GM18951 (cell line): ENCODE results near the gene IFI27.

Source experiments
- POLR2A ChIP-seq: IDR thresholded peaks from 4 replicates; pipeline ENCODE4 v1.6.1; 2011; ENCODE audit warnings: mild to moderate bottlenecking; ENCODE audit not compliant: insufficient read length, insufficient read depth; ENCODE audit errors: extremely low read depth
- in situ Hi-C: fragments of 300-500 bp; cut with MboI; formaldehyde crosslinking; loops from one replicate; pipeline ENCODE4 v1.12.0; 2022; ENCODE audit warnings: low sequenced_read_pairs, mixed read lengths, inconsistent platforms; ENCODE audit not compliant: unreplicated experiment

IFI27 gene

DNA sequence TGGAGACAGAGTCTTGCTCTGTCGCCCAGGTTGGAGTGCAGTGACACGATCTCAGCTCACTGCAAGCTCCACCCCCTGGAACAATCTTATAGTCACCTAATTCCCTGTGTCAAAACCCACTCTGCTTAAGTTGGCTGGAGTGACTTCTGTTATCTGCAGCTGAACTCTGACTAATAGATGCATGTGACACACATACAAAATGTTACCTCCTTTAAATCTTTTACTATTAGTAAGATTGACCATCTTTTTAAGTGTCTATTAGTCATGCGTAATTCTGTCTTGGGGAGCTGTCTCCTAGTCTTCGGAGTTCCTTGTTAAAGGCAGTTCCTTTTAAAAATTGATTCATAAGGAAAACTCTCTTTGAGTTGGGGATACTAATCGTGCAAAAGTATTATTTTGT is 22.0 kb upstream of the IFI27 start:
- TF ChIP-seq POLR2A: no peak
- in situ Hi-C loops: no loop called here

DNA sequence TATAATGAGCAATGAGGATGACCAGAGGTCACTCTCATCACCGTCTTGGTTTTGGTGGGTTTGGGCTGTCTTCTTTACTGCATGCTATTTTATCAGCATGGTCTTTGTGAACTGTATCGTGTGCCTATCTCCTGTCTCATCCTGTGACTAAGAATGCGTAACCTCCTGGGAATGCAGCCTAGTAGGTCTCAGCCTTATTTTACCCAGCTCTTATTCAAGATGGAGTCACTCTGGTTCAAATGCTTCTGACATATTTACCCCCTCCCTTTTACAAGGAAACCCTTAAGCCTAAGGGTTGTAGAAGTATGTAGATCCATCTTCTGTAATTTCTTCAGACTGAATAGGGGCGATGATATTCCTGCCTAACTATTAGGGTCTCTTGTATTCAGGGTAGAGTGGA is 21.1 kb upstream of the IFI27 start:
- in situ Hi-C loops: no loop called here
- no peak for TF ChIP-seq POLR2A

DNA sequence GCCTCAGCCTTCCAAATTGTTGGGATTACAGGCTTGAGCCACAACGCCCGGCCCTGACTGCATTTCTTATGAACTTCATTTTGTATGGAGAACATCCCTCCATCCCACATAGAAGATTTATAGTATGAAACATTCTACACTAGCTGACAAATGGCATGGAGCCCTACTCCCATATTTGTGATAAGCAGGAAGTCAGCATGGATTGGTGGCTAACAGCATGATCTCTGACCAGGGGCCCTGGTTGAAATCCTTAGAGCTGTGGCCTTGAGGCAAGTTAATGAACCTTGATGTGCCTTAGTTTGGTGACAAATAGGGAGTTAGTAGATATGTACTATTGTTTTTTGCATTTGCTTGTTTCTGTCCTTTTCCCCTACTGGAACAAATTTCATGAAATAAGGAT is 17.1 kb upstream of the IFI27 start:
- no peak for TF ChIP-seq POLR2A
- in situ Hi-C loops: no loop called here

DNA sequence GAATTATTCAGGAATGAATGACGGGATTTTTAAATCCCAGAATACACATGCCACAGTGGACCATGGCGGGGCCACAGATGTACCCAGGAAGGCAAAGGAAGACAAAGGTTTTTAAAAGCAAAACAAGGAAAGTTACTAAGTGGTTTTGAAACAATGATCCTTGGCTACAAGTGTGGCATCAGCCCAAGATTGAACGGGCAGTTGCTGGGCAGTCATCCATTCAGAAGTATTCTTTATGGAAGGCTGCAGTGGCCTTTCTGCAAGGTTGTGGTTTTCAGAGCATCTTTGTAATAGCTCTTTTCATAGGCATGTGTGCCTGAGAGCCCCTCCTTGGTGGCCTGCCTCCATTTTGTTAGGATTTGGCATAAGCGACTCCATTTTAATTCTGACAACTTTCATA is 13.4 kb upstream of the IFI27 start:
- in situ Hi-C loops: no loop called here
- no peak for TF ChIP-seq POLR2A

DNA sequence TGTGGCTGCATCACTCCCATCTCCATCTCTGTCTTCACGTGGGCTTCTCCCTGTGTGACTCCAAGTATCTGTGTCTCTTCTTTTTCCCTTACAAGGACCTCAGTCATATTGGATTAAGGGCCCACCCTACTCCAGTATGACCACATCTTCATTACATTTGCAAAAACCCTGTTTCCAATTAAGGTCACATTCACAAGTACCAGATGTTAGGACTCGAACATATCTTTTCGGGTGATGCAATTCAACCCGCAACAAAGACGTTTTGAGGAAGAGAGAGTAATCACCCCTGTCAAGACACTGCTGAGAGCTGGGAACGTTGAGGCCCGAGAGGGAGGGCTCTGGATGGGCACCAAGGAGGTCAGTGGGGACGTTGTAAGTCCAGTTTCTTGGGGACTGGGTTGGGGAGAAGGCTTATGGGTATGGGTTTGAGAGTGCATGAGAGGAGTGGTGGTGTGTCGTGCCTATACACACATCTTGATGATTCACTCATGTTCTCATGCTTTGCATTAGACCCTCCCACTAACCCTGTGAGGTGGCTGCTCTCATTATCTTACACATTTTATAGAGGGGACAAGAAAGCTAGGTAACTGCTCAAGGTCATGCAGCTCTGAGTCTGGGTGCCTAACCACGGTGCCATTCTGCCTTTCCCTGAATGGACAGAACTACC is 12.1 kb upstream of the IFI27 start:
- no peak for TF ChIP-seq POLR2A
- in situ Hi-C loops: no loop called here

DNA sequence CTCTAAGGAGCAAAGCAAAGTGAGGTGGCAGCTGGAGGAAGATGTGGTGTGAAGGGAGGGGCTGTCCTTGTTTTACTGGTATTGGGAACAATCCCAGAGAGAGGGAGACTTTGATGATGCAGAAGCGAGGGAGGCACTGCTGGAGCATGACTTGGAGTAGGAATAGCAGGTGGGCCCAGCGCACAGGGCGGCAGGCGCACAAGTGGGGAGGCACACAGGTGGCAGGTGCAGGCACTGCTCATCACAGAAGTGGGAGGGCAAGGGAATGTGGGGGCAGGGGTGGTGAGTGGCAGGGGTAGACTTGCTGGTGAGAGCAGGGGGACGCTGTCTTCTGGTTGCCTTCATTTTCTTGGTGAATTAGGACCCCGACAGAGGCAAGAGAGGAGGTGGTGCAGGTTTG is 11.5 kb upstream of the IFI27 start:
- in situ Hi-C loops: no loop called here
- TF ChIP-seq POLR2A: no peak

DNA sequence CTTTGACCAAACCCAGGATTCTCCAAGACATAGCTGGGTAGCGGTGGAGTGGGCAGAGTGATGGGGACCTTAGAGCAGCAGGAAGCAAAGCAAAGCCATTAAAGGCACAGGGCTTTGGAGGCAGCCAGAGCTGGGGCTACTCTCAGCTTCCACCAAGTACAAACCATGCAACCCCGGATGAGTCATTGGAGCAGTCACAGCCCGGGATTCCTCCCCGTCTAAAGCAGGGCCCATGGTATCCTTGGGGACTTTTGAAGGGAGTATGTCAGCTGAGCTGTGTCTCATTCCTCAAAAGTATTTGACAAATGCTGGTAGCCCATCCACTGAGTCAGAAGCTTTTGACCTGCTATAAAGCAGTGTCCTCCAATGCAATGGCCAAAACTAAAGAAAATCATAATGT is 9.7 kb upstream of the IFI27 start:
- in situ Hi-C loops: no loop called here

DNA sequence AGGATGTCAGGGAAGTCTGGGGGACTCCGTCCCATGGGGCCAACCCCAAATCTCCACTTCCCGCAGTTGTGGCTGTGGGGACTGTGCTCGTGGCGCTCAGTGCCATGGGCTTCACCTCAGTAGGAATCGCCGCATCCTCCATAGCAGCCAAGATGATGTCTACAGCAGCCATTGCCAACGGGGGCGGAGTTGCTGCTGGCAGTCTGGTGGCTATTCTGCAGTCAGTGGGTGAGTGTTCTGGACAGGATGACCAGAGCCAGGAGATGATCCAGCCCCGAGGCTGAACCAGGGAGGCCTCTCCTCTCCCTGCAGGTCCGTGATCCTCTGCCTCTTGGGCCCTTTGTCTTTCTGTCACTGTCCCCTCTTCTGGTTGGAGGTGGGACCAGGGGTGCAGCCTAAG is 8.8 kb upstream of the IFI27 start:
- in situ Hi-C loops: no loop called here
- no peak for TF ChIP-seq POLR2A

More for the DNA sequence above, 9.7 kb upstream of the IFI27 start:
- TF ChIP-seq POLR2A: no peak

DNA sequence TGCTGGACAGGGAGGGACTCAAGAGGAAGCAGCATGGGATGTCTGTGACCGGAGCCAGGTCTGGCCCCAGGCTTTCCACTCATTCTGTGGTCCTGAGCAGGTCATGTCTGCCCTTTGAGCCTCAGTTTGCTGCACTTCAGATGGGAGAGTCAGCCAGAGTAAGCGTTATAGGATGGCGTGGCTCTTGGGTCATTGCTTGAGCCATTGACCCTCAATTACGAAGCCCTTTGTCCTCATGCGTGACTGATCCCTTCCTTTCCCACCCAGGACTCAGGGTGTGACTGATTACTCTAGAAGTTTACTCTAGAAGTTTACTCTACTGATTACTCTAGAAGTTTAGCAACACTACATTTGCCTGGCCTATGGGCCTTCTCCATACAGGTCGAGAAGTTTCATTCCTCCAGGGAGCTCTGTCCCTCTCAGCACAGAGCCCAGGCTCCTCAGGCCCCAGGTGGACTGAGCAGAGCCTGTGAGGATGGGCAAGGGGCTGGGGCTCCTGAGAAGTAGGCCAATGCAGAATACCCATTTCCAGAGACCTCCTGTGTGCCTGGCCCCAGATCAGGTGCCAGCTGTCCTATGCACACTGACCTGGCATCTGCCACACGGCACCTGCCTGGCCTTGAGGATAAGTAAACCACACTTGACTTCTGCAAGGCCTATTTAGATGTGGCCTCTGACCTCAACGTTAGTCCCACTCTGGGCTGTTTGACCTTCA is 7.6 kb upstream of the IFI27 start:
- no peak for TF ChIP-seq POLR2A
- in situ Hi-C loops: no loop called here

DNA sequence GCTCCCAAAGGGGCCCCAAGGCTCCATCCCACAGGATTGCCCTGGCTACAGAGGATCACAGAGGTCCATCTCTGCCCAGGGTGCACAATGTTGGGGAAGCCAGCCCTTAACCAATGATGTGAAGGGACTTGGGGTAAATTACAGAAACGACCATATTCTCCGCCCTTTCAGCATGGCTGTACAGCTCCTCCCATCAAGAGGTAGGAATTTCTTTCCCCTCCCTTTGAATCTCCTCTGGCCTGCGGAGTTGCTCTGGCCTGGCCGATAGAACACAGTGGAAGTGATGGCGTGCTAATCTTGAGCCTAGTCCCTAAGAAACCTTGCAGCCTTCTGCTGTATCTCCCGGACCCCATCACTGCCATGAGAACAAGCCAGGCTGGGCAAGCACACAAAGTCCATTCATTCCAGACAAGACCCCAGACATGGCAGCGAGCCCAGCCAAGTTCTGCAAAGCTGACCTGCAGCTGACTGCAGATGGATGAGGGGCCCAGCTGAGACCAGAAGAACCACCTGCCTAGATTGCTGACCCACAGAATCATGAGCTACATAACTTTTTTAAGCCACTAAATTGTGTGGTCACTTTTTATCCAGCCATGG is 6.9 kb upstream of the IFI27 start:
- TF ChIP-seq POLR2A: no peak
- in situ Hi-C loops: no loop called here

DNA sequence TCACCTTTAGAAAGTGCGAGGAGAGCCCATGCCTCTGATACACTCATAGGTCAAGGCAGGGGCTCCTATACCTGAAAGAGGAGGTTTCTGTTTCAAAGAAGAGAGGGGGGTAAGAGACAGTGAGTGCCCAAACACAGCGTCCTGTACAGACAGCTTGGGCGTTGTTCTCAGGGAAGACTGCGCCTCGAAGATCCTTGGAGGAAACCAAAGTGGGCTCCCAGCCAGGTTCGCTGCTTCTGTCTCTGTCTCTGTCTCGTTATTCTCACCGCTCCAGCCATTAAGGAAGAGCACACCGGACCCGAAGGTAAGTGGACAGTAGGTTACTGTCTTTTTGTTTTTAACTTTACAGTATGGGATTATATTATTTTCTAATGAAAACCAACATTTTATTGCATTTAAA is 5.8 kb upstream of the IFI27 start:
- in situ Hi-C loops: no loop called here
- no peak for TF ChIP-seq POLR2A

DNA sequence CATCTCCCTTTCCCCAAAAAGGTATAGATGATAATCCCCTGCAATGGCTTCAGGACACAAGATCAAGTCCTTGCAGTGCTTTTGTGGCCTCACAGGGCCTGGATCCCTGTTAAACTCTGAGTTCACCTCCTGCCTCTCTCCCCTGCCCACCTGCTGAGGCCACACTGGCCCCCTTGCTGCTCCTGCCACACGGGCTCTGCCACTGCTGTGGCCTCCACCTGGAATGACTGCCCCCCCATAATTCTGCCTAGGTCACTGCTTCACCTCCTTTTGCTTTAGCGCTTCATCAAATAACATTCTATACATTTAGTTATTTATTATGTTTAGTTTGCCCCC is 653 bp upstream of the IFI27 start:
- in situ Hi-C loops: no loop called here
- no peak for TF ChIP-seq POLR2A

DNA sequence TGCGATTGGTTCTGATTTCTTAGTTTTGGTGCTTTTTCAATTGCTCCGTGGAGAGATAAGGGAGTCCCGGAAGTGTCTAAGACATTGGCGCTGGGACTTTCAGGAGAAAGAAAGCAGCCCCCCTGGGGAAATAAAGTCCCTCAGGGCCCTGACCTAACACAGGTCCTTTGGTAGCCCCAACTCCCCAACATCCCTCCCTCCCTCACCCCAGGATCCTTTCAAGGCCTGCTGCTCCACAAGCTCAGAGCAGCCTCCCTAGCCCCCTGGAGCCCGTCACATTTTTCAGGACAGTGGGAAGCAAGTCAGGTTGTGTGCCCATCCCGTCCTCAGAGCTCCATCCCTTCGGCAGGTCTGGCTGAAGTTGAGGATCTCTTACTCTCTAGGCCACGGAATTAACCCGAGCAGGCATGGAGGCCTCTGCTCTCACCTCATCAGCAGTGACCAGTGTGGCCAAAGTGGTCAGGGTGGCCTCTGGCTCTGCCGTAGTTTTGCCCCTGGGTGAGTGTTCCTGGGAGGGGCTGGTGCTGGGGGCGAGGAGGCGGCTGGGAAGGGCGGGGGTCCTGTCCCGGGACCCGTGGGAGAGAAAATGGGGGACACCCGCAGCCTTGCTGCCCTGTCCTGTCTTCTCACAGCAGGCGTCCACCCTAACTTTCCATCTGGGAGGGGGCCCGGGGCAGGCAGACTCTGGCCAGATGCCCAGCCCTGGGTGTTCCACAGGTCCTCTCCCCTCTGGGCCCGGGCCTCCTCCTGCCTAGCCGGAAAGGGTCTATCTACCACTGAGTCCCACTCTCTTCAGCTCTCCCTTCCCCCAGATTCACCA is 950 bp downstream of the IFI27 start:
- TF ChIP-seq POLR2A: no peak
- in situ Hi-C loops: no loop called here
